Activated CD8-positive, alpha-beta memory T cell treated with anti-CD3 and anti-CD28 coated beads for 48 hours (primary cell): ENCODE data around the gene PLPPR1.

ENCODE experiments used
- DNase-seq, 3 experiments: peaks; one replicate each; pipeline ENCODE4 v3.0.0-alpha.2; 2020; ENCODE audit warnings: low read depth in 2 of 3, low spot score in 2 of 3

Gene PLPPR1

GRCh38 chr9:101047848-101048397 is 19.4 kb downstream of the PLPPR1 start:
- DNase-seq: no peak

DNA sequence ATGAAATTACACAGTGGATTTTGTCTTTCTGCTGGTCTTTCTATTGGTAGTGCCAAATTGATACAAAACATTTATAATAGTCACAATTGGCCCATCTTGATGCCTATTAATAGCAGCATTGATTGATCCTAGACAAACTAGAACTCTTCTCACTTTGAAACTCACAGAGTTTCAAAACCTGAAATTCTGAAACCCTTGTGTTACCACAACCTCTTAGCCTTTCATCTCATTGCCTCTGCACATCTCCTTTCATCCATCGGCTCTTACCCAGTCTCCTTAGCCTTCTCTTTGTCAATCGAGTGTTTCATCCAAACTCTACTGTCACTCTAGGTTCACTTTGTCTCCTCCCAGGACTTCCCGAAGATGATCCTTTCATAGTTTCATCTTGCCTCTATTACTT is 22.1 kb downstream of the PLPPR1 start:
- DNase-seq: no peak

GRCh38 chr9:101054657-101055056 is 26.1 kb downstream of the PLPPR1 start:
- no peak for DNase-seq

DNA sequence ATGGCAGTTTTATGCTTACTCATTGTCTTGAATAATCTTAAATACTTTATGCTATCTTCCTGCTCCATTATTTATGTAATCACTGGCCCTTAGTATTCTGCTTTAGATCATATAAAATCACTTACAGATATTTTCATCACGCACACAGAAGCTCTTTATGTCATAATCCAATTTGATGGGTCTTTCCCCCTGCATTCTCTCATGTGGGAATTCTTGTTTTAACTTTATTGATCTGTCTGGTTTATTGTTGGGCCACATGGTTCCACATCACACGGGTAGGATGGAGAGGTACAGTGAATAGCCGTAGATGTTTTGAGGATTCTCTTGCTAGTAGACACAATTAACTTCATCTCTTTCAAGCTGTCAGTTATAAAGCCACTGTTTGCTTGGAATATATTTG is 27.0 kb downstream of the PLPPR1 start:
- DNase-seq: no peak

- no peak for DNase-seq
These were observed 34.2 kb downstream of the PLPPR1 start for GRCh38 chr9:101062686-101063085.

- DNase-seq: no peak
These were observed 34.7 kb downstream of the PLPPR1 start for GRCh38 chr9:101063192-101063591.

GRCh38 chr9:101064206-101064605 is 35.7 kb downstream of the PLPPR1 start:
- DNase-seq: no peak

DNA sequence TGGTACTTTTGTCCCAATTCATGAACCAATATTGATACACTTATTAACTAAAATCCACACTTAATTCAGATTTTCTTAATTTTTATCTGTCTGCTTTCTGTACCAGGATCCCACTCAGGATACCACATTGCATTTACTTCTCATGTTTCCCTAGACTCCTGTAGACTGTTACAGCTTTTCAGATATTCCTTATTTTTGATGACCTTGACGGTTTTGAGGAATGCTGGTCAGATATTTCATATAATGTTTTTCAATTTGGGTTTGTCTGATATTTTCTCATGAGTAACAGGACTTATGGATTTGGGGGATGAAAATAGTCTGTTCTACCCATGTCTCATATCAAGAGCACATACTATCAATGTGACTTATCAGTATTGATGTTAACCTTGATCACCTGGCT is 37.4 kb downstream of the PLPPR1 start:
- DNase-seq: no peak

- DNase-seq: no peak
These were observed 40.2 kb downstream of the PLPPR1 start for GRCh38 chr9:101068696-101069095.

GRCh38 chr9:101072259-101072658 is 43.7 kb downstream of the PLPPR1 start:
- DNase-seq: no peak

GRCh38 chr9:101073122-101073521 is 44.6 kb downstream of the PLPPR1 start:
- no peak for DNase-seq

- DNase-seq: no peak
These were observed 53.1 kb downstream of the PLPPR1 start for GRCh38 chr9:101081641-101082040.

GRCh38 chr9:101083448-101084202 is 55.1 kb downstream of the PLPPR1 start:
- no peak for DNase-seq

DNA sequence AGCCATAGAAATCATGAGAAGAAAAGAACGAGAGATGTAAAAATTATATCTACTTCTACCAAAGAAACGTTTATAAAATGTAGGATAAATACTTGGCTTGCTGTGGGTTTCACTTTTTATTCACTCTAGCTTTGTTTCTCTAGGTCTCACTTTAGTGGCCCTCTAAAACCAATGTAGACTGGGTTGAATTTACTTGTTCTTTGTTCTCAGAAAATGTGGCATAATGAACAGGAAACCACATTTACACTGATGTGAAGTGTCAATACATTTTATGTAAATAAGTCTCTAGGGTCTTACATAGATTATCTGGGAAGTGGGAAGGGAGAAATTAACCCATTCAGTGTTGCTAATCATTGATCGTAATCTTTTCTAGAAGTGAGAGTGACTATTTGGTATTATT is 58.9 kb downstream of the PLPPR1 start:
- DNase-seq: no peak

DNA sequence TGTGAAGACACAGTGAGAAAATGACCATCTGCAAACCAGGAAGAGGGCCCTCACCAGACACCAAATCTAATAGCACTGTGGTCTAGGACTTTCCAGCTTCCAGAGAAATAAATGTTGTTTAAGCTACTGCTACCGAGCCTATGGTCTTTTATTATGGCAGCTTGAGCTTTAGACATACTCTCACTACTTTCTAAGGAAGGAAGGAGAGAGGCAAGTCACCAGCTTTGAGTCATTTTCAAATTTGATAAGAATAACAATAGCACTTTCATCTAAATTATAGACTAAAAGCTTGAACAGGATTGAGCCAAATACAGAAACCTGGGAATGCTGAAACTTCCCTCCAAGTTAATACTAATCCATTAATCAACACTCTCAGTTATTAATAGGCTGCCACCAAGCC is 64.4 kb downstream of the PLPPR1 start:
- no peak for DNase-seq

- DNase-seq: no peak
These were observed 65.1 kb downstream of the PLPPR1 start for GRCh38 chr9:101093620-101094019.

- DNase-seq: no peak
These were observed 66.2 kb downstream of the PLPPR1 start for GRCh38 chr9:101094686-101095085.

DNA sequence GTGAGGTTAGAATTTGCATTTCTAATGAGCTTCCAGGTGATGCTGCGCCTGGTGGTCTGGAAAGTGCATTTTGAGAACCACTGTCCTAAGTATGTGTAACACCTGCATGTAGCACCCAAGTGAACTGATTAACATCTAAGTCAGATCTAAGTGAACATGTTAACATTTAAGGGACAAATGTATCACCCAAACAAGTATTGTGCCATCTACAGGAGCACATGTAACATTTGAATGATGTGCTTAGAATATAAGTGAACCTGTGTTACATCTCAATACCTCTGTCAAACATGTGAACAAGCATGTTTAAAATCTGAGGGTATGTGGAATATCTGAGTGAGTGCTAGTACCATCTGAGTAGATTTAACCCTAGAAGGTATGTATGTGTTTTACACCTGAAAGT is 68.7 kb downstream of the PLPPR1 start:
- DNase-seq: no peak

DNA sequence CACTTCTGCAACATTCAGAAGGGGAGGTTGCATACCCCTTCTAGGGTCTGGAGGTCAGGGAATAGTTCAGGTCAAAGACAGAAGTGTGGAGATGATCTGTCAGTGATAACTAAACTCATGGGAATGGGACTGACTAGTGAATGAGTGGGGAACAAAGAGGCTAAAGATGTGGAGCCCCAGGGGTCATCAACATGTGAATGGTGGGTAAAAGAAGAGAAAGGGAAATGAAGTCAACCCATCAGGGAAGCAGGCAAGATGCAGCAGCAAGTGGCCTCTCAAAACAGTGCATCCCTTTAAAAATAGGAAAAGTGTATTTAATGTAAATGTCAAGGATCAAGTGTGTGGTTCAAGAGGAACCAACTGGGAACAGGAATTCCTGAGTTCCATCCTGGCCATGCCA is 69.9 kb downstream of the PLPPR1 start:
- DNase-seq: no peak

GRCh38 chr9:101114317-101114716 is 85.8 kb downstream of the PLPPR1 start:
- no peak for DNase-seq

DNA sequence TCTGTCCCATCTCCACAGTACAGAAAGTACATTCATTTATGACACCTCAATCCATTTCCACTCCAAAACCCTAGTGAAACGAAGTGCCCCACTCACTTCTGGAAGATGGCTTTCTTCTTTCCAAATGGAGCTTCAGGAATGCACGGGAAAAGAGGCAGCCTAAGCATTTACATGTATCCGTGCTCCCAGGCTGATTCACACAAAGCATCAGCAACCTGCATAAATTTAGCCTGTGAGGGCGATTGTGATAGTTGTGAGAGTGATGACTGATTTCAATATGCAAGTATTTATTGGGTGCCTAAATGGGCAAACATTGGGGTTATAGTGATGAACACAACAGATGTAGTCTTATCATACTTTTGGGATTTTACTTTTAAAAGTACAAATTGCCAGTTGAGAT is 86.6 kb downstream of the PLPPR1 start:
- no peak for DNase-seq

DNA sequence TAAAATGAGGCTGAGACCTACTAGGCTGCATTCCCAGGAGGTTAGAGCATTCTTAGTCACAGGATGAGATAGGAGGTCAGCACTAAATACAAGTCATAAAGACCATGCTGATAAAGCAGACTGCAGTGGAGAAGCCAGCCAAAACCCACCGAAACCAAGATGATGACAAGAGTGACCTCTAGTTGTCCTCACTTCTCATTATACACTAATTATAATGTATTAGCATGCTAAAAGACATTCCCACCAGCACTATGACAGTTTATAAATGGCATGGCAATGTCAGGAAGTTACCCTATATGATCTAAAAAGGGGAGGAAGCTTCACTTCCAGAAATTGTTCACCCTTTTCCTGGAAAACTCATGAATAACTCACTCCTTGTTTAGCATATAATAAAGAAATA is 88.6 kb downstream of the PLPPR1 start:
- DNase-seq: no peak

GRCh38 chr9:101119206-101119819 is 90.8 kb downstream of the PLPPR1 start:
- peak in 1 of 3 experiments; percentile 1 for DNase-seq
